ENCODE data around the gene NAMPT.
"Not testable (repeated sequence)": the region's sequence is repeated elsewhere in the genome, so short reads cannot be mapped to it uniquely, and the experiment has no call there.

NAMPT gene

GRCh38 chr7:106284714-106285050 lies at the start of gene NAMPT:
NAMPT (minus strand) TSS chr7:106284983; CDS start chr7:106284884, 99 bp downstream.
- no peak for DNase-seq (ENCODE audit: low read depth, low spot score)

GRCh38 chr7:106332201-106332600 lies 47.4 kb upstream of the NAMPT start:
- DNase-seq (ENCODE audit: low read depth, low spot score) = no peak

- DNase-seq (ENCODE audit: low read depth, low spot score) = no peak
Observed at GRCh38 chr7:106331441-106332175, 46.8 kb upstream of the NAMPT start.

GRCh38 chr7:106329971-106330733 lies 45.4 kb upstream of the NAMPT start:
- DNase-seq (ENCODE audit: low read depth, low spot score) = no peak

- no peak for DNase-seq (ENCODE audit: low read depth, low spot score)
Observed at GRCh38 chr7:106329408-106329807, 44.6 kb upstream of the NAMPT start.

GRCh38 chr7:106327538-106328481 lies 43.0 kb upstream of the NAMPT start:
- DNase-seq (ENCODE audit: low read depth, low spot score) = no peak

- no peak for DNase-seq (ENCODE audit: low read depth, low spot score)
Observed at GRCh38 chr7:106326594-106327537, 42.1 kb upstream of the NAMPT start.

GRCh38 chr7:106324509-106324908 lies 39.7 kb upstream of the NAMPT start:
- DNase-seq (ENCODE audit: low read depth, low spot score) = not testable (repeated sequence)

- DNase-seq (ENCODE audit: low read depth, low spot score) = not testable (repeated sequence)
Observed at GRCh38 chr7:106320254-106320770, 35.5 kb upstream of the NAMPT start.

- no peak for DNase-seq (ENCODE audit: low read depth, low spot score)
Observed at GRCh38 chr7:106318482-106318881, 33.7 kb upstream of the NAMPT start.

GRCh38 chr7:106317971-106318370 lies 33.2 kb upstream of the NAMPT start:
- DNase-seq (ENCODE audit: low read depth, low spot score) = no peak

GRCh38 chr7:106316947-106317346 lies 32.2 kb upstream of the NAMPT start:
- DNase-seq (ENCODE audit: low read depth, low spot score) = no peak

- no peak for DNase-seq (ENCODE audit: low read depth, low spot score)
Observed at GRCh38 chr7:106314875-106315274, 30.1 kb upstream of the NAMPT start.

- DNase-seq (ENCODE audit: low read depth, low spot score) = no peak
Observed at GRCh38 chr7:106313966-106314365, 29.2 kb upstream of the NAMPT start.

GRCh38 chr7:106313456-106313901 lies 28.7 kb upstream of the NAMPT start:
- no peak for DNase-seq (ENCODE audit: low read depth, low spot score)

GRCh38 chr7:106312906-106313305 lies 28.1 kb upstream of the NAMPT start:
- no peak for DNase-seq (ENCODE audit: low read depth, low spot score)

GRCh38 chr7:106312099-106312871 lies 27.5 kb upstream of the NAMPT start:
- no peak for DNase-seq (ENCODE audit: low read depth, low spot score)

GRCh38 chr7:106309362-106309761 lies 24.6 kb upstream of the NAMPT start:
- DNase-seq (ENCODE audit: low read depth, low spot score) = no peak

GRCh38 chr7:106306256-106306655 lies 21.5 kb upstream of the NAMPT start:
- DNase-seq (ENCODE audit: low read depth, low spot score) = no peak

GRCh38 chr7:106305732-106306131 lies 20.9 kb upstream of the NAMPT start:
- no peak for DNase-seq (ENCODE audit: low read depth, low spot score)
